Measurements from ENCODE around the gene GAB2. TPM values are rescaled to one million over a fixed set of nuclear protein-coding genes. Genes with fewer than 3 reads are reported as not detected.

GAB2 gene
- total RNA-seq, 1 experiment from 2014 or later = 10.0 TPM

- POLR2A ChIA-PET = no interaction called here
- CTCF ChIA-PET = no interaction called here
- H3K36me3 ChIP-seq (ENCODE audit: control insufficient read depth, insufficient read depth, low read length) = no peaks in the 10 kb centered on the region
- intact Hi-C loops (cut with micrococcal nuclease; ENCODE audit: unreplicated experiment) (no loop called here), in situ Hi-C loops (cut with HindIII; ENCODE audit: low pct_unique_long_range_greater_than_20kb, low sequenced_read_pairs) (no loop called here)
- no peak overlapping the region for H3K27ac ChIP-seq (ENCODE audit: low read length)
- BruUV-seq (replicated peaks) = no TSS peak
- no peak overlapping the region for H3K4me3 ChIP-seq (ENCODE audit: low read depth in 2 of 2, low read length in 2 of 2)
- H3K9me3 ChIP-seq (ENCODE audit: control insufficient read depth, insufficient read depth, low read depth, low read length) = no peaks in the 10 kb centered on the region
- DNase-seq (ENCODE audit: low read depth, low spot score) (no peak), ATAC-seq (no peak)
- no peaks in the 10 kb centered on the region for H3K27me3 ChIP-seq (ENCODE audit: control insufficient read depth, insufficient read depth, low read length)
- H3K4me1 ChIP-seq (ENCODE audit: control insufficient read depth, insufficient read depth, low read length) = peaks cover 9% of the 10 kb centered on the region
- no peak for TF ChIP-seq SIN3A (IDR thresholded peaks at IDR 0.05; ENCODE audit: borderline replicate concordance, insufficient read depth, low read depth, low read length)
- no peak for TF ChIP-seq TCF7L2 (IDR thresholded peaks at IDR 0.05; ENCODE audit: low read depth, low read length)
- TF ChIP-seq, protein P1, sequence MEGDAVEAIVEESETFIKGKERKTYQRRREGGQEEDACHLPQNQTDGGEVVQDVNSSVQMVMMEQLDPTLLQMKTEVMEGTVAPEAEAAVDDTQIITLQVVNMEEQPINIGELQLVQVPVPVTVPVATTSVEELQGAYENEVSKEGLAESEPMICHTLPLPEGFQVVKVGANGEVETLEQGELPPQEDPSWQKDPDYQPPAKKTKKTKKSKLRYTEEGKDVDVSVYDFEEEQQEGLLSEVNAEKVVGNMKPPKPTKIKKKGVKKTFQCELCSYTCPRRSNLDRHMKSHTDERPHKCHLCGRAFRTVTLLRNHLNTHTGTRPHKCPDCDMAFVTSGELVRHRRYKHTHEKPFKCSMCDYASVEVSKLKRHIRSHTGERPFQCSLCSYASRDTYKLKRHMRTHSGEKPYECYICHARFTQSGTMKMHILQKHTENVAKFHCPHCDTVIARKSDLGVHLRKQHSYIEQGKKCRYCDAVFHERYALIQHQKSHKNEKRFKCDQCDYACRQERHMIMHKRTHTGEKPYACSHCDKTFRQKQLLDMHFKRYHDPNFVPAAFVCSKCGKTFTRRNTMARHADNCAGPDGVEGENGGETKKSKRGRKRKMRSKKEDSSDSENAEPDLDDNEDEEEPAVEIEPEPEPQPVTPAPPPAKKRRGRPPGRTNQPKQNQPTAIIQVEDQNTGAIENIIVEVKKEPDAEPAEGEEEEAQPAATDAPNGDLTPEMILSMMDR (IDR thresholded peaks at IDR 0.05) = no peak
- TF ChIP-seq REST (IDR thresholded peaks at IDR 0.05; ENCODE audit: insufficient read depth in 1 of 2, low read depth in 2 of 2, low read length in 1 of 2) = no peak
- no peak for TF ChIP-seq POLR2AphosphoS5 (IDR thresholded peaks at IDR 0.05; ENCODE audit: low read depth, low read length)
These were observed 54.5 kb downstream of the GAB2 start for GRCh38 chr11:78363024-78363619.

- Histone ChIP-seq H3K4me3 (ENCODE audit: low read depth in 2 of 2, low read length in 2 of 2) (no peak overlapping the region), H3K4me1 (ENCODE audit: control insufficient read depth, insufficient read depth, low read length) (peaks cover 9% of the 10 kb centered on the region), H3K9me3 (ENCODE audit: control insufficient read depth, insufficient read depth, low read depth, low read length) (no peaks in the 10 kb centered on the region), H3K27me3 (ENCODE audit: control insufficient read depth, insufficient read depth, low read length) (no peaks in the 10 kb centered on the region), H3K36me3 (ENCODE audit: control insufficient read depth, insufficient read depth, low read length) (no peaks in the 10 kb centered on the region), H3K27ac (ENCODE audit: low read length) (no peak overlapping the region)
- POLR2A ChIA-PET = no interaction called here
- BruUV-seq (replicated peaks) = no TSS peak
- in situ Hi-C loops (cut with HindIII; ENCODE audit: low pct_unique_long_range_greater_than_20kb, low sequenced_read_pairs) = no loop called here
- ATAC-seq (no peak), DNase-seq (ENCODE audit: low read depth, low spot score) (no peak)
- CTCF ChIA-PET = no interaction called here
- TF ChIP-seq SIN3A (IDR thresholded peaks at IDR 0.05; ENCODE audit: borderline replicate concordance, insufficient read depth, low read depth, low read length) (no peak), TCF7L2 (IDR thresholded peaks at IDR 0.05; ENCODE audit: low read depth, low read length) (no peak), REST (IDR thresholded peaks at IDR 0.05; ENCODE audit: insufficient read depth in 1 of 2, low read depth in 2 of 2, low read length in 1 of 2) (no peak), POLR2AphosphoS5 (IDR thresholded peaks at IDR 0.05; ENCODE audit: low read depth, low read length) (no peak)
- TF ChIP-seq, protein P1 (IDR thresholded peaks at IDR 0.05) = no peak
- intact Hi-C loops (cut with micrococcal nuclease; ENCODE audit: unreplicated experiment) = no loop called here
These were observed 56.4 kb downstream of the GAB2 start for GRCh38 chr11:78361228-78361627.
